ENCODE results near the gene PAH.

The PAH gene

DNA sequence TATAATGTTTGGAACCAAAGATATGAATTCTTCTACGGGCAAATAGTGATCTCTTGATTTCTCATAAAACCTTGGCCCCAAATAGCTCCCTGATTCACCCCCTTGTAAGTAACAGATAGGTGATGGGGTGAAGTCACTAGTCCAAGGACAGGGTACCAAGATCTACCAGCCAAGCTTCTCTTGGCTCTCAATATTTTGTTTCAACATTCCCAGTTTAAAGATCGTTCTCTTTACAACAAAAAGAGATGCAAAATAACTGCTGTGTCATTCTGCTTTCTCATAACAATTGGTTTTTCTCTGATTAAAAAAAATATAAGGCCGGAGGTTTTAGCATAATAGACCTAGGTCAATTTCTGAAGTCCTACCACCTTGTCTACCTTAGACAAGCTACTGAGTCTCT is 11.8 kb downstream of the PAH start:
- H3K27ac ChIP-seq, result no peak overlapping the region
- no peak for DNase-seq (ENCODE audit: low spot score)
- CTCF ChIA-PET, result no interaction called here
- TF ChIP-seq, protein P1, sequence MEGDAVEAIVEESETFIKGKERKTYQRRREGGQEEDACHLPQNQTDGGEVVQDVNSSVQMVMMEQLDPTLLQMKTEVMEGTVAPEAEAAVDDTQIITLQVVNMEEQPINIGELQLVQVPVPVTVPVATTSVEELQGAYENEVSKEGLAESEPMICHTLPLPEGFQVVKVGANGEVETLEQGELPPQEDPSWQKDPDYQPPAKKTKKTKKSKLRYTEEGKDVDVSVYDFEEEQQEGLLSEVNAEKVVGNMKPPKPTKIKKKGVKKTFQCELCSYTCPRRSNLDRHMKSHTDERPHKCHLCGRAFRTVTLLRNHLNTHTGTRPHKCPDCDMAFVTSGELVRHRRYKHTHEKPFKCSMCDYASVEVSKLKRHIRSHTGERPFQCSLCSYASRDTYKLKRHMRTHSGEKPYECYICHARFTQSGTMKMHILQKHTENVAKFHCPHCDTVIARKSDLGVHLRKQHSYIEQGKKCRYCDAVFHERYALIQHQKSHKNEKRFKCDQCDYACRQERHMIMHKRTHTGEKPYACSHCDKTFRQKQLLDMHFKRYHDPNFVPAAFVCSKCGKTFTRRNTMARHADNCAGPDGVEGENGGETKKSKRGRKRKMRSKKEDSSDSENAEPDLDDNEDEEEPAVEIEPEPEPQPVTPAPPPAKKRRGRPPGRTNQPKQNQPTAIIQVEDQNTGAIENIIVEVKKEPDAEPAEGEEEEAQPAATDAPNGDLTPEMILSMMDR (conservative IDR thresholded peaks at IDR 0.05; ENCODE audit: low read depth), result no peak
- POLR2A ChIA-PET (ENCODE audit: low non-redundant PET), result interaction anchor here (0.5 kb wide), 1 partner anchor 735 kb away, joined by 3 read pairs; no protein-coding TSS in a partner anchor

GRCh38 chr12:102903337-102904007 is 13.6 kb downstream of the PAH start:
- H3K27ac ChIP-seq, result no peak overlapping the region
- CTCF ChIA-PET, result no interaction called here
- no peak for DNase-seq (ENCODE audit: low spot score)
- TF ChIP-seq, protein P1 (conservative IDR thresholded peaks at IDR 0.05; ENCODE audit: low read depth), result no peak
- POLR2A ChIA-PET (ENCODE audit: low non-redundant PET), result interaction anchor here (0.7 kb wide), 1 partner anchor 72 kb away, joined by 3 read pairs; no protein-coding TSS in a partner anchor

GRCh38 chr12:102902093-102902492 is 15.0 kb downstream of the PAH start:
- ChIA-PET POLR2A (ENCODE audit: low non-redundant PET) (no interaction called here), CTCF (no interaction called here)

DNA sequence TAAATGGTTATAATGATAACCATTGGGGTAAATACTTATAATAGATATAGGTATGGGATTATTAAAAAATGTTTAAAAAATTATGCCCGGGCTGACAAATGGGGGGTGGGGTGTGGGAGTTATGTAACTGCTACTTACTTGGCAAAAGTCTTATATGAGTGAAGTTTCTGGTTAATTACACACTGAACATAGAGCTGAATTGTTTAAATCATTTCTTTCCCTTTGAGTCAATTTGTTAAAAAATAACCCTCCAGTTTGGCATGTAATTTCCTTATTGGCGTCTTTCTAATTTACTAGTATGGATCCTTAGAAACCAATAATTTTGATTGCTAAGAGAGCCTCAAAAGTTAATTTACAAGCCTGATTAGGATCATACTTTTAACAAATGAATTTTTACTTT is 16.7 kb downstream of the PAH start:
- POLR2A ChIA-PET (ENCODE audit: low non-redundant PET), result no interaction called here

More at GRCh38 chr12:102902093-102902492, 15.0 kb downstream of the PAH start:
- DNase-seq (ENCODE audit: low spot score), result no peak
- TF ChIP-seq, protein P1 (conservative IDR thresholded peaks at IDR 0.05; ENCODE audit: low read depth), result no peak
- no peak overlapping the region for H3K27ac ChIP-seq

DNA sequence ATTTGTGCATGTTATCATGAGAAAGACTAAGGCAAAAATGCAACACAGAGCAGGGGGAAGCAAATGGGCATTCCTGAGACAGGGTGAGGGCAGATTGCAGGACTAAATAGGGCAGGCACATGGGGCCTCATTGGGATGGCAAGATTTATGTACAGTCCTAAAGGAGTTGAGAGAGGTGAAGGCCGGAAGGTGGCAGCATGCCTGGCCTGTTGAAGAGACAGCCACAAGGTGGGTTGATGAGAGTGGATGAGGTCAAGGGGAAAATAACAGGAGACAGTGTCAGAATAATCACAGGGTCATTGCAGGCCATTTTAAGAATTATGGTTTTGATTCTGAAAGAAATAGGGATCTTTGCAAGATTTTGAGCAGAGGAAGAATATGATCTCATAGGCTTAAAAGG is 21.0 kb downstream of the PAH start:
- no peak overlapping the region for H3K27ac ChIP-seq
- TF ChIP-seq, protein P1 (conservative IDR thresholded peaks at IDR 0.05; ENCODE audit: low read depth), result no peak
- ChIA-PET POLR2A (ENCODE audit: low non-redundant PET) (no interaction called here), CTCF (no interaction called here)
- DNase-seq (ENCODE audit: low spot score), result no peak

More for the DNA sequence above, 16.7 kb downstream of the PAH start:
- DNase-seq (ENCODE audit: low spot score), result no peak
- CTCF ChIA-PET, result no interaction called here
- no peak overlapping the region for H3K27ac ChIP-seq
- TF ChIP-seq, protein P1 (conservative IDR thresholded peaks at IDR 0.05; ENCODE audit: low read depth), result no peak

- ChIA-PET POLR2A (ENCODE audit: low non-redundant PET) (no interaction called here), CTCF (no interaction called here)
- TF ChIP-seq, protein P1 (conservative IDR thresholded peaks at IDR 0.05; ENCODE audit: low read depth), result no peak
- no peak for DNase-seq (ENCODE audit: low spot score)
- H3K27ac ChIP-seq, result no peak overlapping the region
Observed at GRCh38 chr12:102891756-102892155, 25.3 kb downstream of the PAH start.
